SK-N-SH (cell line): ENCODE measurements around the gene SFT2D3. TPM values are rescaled to one million over a fixed set of nuclear protein-coding genes. Genes with fewer than 3 reads are reported as not detected.

Experiments used
- CTCF ChIA-PET: fragments of 300-600, 350-600 bp; formaldehyde crosslinking; extraction: SDS; loops from one replicate; lab custom pipeline; 2021; lab: Yijun Ruan, JAX
- POLR2A ChIA-PET: fragments of 350-600 bp; sonication (Branson Sonifier 250); formaldehyde crosslinking; extraction: SDS; loops from one replicate; lab custom pipeline; 2020; ENCODE audit warnings: antibody characterized with exemption, inconsistent platforms; lab: Yijun Ruan, JAX
- DNase-seq: peaks from one replicate; pipeline ENCODE4 v3.0.0; 2012
- H2AFZ ChIP-seq: fragments of 200-600 bp; sonication (generic); 2 replicates; pipeline ENCODE4 v1.8.1; 2016; ENCODE audit warnings: antibody characterized with exemption, mild to moderate bottlenecking, low read depth
- H3F3A ChIP-seq: fragments of 200-600 bp; sonication (generic); replicated peaks from 2 replicates; pipeline ENCODE3; 2016; ENCODE audit warnings: antibody characterized with exemption, mild to moderate bottlenecking; ENCODE audit not compliant: insufficient read depth
- H3K27ac ChIP-seq, 2 experiments: fragments of 200-500 bp in 1 of 2; fragments of 200-600 bp in 1 of 2; sonication (Bioruptor generic) in 1 of 2; sonication (generic), shearing (Covaris generic) in 1 of 2; 2 replicates each; pipeline versions ENCODE4 v1.5.1 to v1.6.1; 2014 to 2016; ENCODE audit warnings: low read depth in 2 of 2, inconsistent platforms in 1 of 2, low read length in 1 of 2, mild to moderate bottlenecking in 1 of 2, mixed read lengths in 1 of 2
- H3K27me3 ChIP-seq: fragments of 200-600 bp; sonication (generic), shearing (Covaris generic); 2 replicates; pipeline ENCODE4 v1.6.1; 2016; ENCODE audit warnings: mixed run types; ENCODE audit not compliant: insufficient read depth
- H3K36me3 ChIP-seq, 2 experiments: fragments of 200-500 bp in 1 of 2; fragments of 200-600 bp in 1 of 2; sonication (Bioruptor generic) in 1 of 2; sonication (generic) in 1 of 2; replicated peaks in 1 of 2; 2 replicates each; pipeline versions ENCODE3 to v1.5.1; 2014 to 2016; ENCODE audit warnings: low read length in 1 of 2, mild to moderate bottlenecking in 1 of 2; ENCODE audit not compliant: insufficient read depth in 2 of 2, control insufficient read depth in 1 of 2
- H3K4me1 ChIP-seq, 2 experiments: fragments of 200-500 bp in 1 of 2; fragments of 200-600 bp in 1 of 2; sonication (Bioruptor generic) in 1 of 2; sonication (generic), shearing (Covaris generic) in 1 of 2; 2 replicates each; pipeline versions ENCODE4 v1.5.1 to v1.6.1; 2014 to 2016; ENCODE audit warnings: low read depth in 1 of 2, low read length in 1 of 2, mixed run types in 1 of 2; ENCODE audit not compliant: insufficient read depth in 2 of 2, control insufficient read depth in 1 of 2
- H3K4me2 ChIP-seq: fragments of 200-600 bp; sonication (generic), shearing (Covaris generic); 2 replicates; pipeline ENCODE4 v1.6.1; 2017; ENCODE audit warnings: mixed run types
- H3K4me3 ChIP-seq, 2 experiments: fragments of 200-500 bp in 1 of 2; fragments of 200-600 bp in 1 of 2; sonication (Bioruptor generic) in 1 of 2; sonication (generic), shearing (Covaris generic) in 1 of 2; 2 replicates each; pipeline versions ENCODE4 v1.5.1 to v1.8.1; 2014 to 2016; ENCODE audit warnings: low read depth in 2 of 2, inconsistent platforms in 1 of 2, low read length in 1 of 2, mild to moderate bottlenecking in 1 of 2, mixed read lengths in 1 of 2, moderate library complexity in 1 of 2
- H3K79me2 ChIP-seq: fragments of 200-600 bp; sonication (generic); 2 replicates; pipeline ENCODE4 v1.8.1; 2017; ENCODE audit warnings: mild to moderate bottlenecking; ENCODE audit not compliant: insufficient read depth
- H3K9ac ChIP-seq: fragments of 200-600 bp; sonication (generic); 2 replicates; pipeline ENCODE4 v1.6.1; 2017; ENCODE audit warnings: mixed run types
- H3K9me2 ChIP-seq: fragments of 200-600 bp; sonication (generic); 2 replicates; pipeline ENCODE4 v1.6.1; 2017; ENCODE audit warnings: mixed run types
- H3K9me3 ChIP-seq: fragments of 200-600 bp; sonication (generic); 2 replicates; pipeline ENCODE4 v1.6.1; 2017; ENCODE audit warnings: mixed run types, mild to moderate bottlenecking, moderate library complexity
- H4K20me1 ChIP-seq: fragments of 200-600 bp; sonication (generic); 2 replicates; pipeline ENCODE4 v1.6.1; 2017; ENCODE audit warnings: mild to moderate bottlenecking, mixed run types; ENCODE audit not compliant: insufficient read depth
- CHD2 ChIP-seq: fragments of 150-350 bp; IDR thresholded peaks from 2 replicates; pipeline ENCODE4 v1.6.1; 2018; ENCODE audit warnings: low read length; ENCODE audit not compliant: partially characterized antibody
- EZH2phosphoT487 ChIP-seq: fragments of 200-600 bp; sonication (generic); IDR thresholded peaks from 2 replicates; pipeline ENCODE4 v1.6.1; 2017; ENCODE audit warnings: low read depth, mixed run types, mild to moderate bottlenecking, antibody characterized with exemption, moderate library complexity, borderline replicate concordance
- FOSL2 ChIP-seq: IDR thresholded peaks from 2 replicates; pipeline ENCODE4 v1.4.0; 2012; ENCODE audit warnings: low read depth, mild to moderate bottlenecking, moderate library complexity, borderline replicate concordance
- FOXJ3 ChIP-seq: sonication (generic); formaldehyde crosslinking; IDR thresholded peaks from 2 replicates; pipeline ENCODE4 v1.5.1; 2020; ENCODE audit warnings: mild to moderate bottlenecking, missing genetic modification reagents
- MAX ChIP-seq: IDR thresholded peaks from 2 replicates; pipeline ENCODE4 v1.4.0; 2012; ENCODE audit warnings: low read depth
- MEF2A ChIP-seq: IDR thresholded peaks from 2 replicates; pipeline ENCODE4 v1.4.0; 2012; ENCODE audit warnings: low read depth, borderline replicate concordance
- NFIC ChIP-seq: IDR thresholded peaks from 2 replicates; pipeline ENCODE4 v1.4.0; 2012; ENCODE audit warnings: borderline replicate concordance
- NRF1 ChIP-seq: IDR thresholded peaks from 2 replicates; pipeline ENCODE4 v1.6.1; 2012; ENCODE audit warnings: low read depth, mild to moderate bottlenecking, low read length
- PBX3 ChIP-seq: IDR thresholded peaks from 2 replicates; pipeline ENCODE4; 2012
- RAD21 ChIP-seq: IDR thresholded peaks from 2 replicates; pipeline ENCODE4 v1.6.1; 2012; ENCODE audit warnings: mild to moderate bottlenecking, low read length
- RFX5 ChIP-seq: IDR thresholded peaks from 2 replicates; pipeline ENCODE4 v1.6.1; 2012; ENCODE audit warnings: mild to moderate bottlenecking, improper control_type of control experiment, low read length
- RXRA ChIP-seq: IDR thresholded peaks from 2 replicates; pipeline ENCODE4 v1.4.0; 2012; ENCODE audit warnings: low read depth, mild to moderate bottlenecking, borderline replicate concordance
- TAF1 ChIP-seq: IDR thresholded peaks from 2 replicates; pipeline ENCODE4 v1.6.1; 2012; ENCODE audit warnings: low read depth, mild to moderate bottlenecking, low read length, moderate library complexity, borderline replicate concordance
- TCF12 ChIP-seq: IDR thresholded peaks from 2 replicates; pipeline ENCODE4 v1.4.0; 2012
- YY1 ChIP-seq: IDR thresholded peaks from 2 replicates; pipeline ENCODE4 v1.4.0; 2012; ENCODE audit warnings: low read depth, mild to moderate bottlenecking
- WGBS: methylation state at CpG from one replicate; pipeline ENCODE4 v1.1.6; 2017; ENCODE audit warnings: low lambda C conversion rate; 5-methylcytosine and 5-hydroxymethylcytosine counted together
- polyA plus RNA-seq, 3 experiments: library from polyadenylated mRNA; depleted of rRNA; stranded (reverse); fragments of >200 nt; gene quantifications; 2 replicates each; pipeline ENCODE4 v1.2.3, GENCODE V29; 2012

The SFT2D3 gene
- polyA plus RNA-seq, 1 of the 3 experiments (the other 2 are of a cell fraction), result 3.2 TPM

- H3K27ac ChIP-seq, result no peak overlapping the region
- no peak for TF ChIP-seq NRF1
- TF ChIP-seq MAX, result no peak
- TF ChIP-seq TCF12, result no peak
- no peak for TF ChIP-seq NFIC
- no peak for TF ChIP-seq RFX5
- TF ChIP-seq FOXJ3, result no peak
- no peak for TF ChIP-seq RAD21
- TF ChIP-seq RXRA, result no peak
- no peak for TF ChIP-seq YY1
- TF ChIP-seq EZH2phosphoT487, result no peak
- no peak for TF ChIP-seq FOSL2
- TF ChIP-seq CHD2, result no peak
- TF ChIP-seq TAF1, result no peak
- WGBS, result 88% methylated on average over 14 of the region's 15 CpGs
- peaks cover 0 to 38% of the 10 kb centered on the region in 2 experiments; a peak in 1 of 4 replicates for H3K4me1 ChIP-seq
- H3K9me2 ChIP-seq, result no peaks in the 10 kb centered on the region
- H3K36me3 ChIP-seq, result no peaks in the 10 kb centered on the region
- H3K4me2 ChIP-seq, result no peak overlapping the region
- no peaks in the 10 kb centered on the region for H3F3A ChIP-seq
- POLR2A ChIA-PET, result no interaction called here
- no peaks in the 10 kb centered on the region for H3K27me3 ChIP-seq
- CTCF ChIA-PET, result no interaction called here
- H2AFZ ChIP-seq, result no peak overlapping the region
- no peak overlapping the region for H3K4me3 ChIP-seq
- no peaks in the 10 kb centered on the region for H3K9me3 ChIP-seq
- H3K79me2 ChIP-seq, result no peaks in the 10 kb centered on the region
- H3K9ac ChIP-seq, result no peak overlapping the region
- H4K20me1 ChIP-seq, result no peaks in the 10 kb centered on the region
- DNase-seq, result no peak
These were observed 44.6 kb upstream of the SFT2D3 start for GRCh38 chr2:127656569-127657231.

GRCh38 chr2:127657232-127657595 lies 44.1 kb upstream of the SFT2D3 start:
- Histone ChIP-seq H4K20me1 (no peaks in the 10 kb centered on the region), H3K9me3 (no peaks in the 10 kb centered on the region), H3K4me3 (no peak overlapping the region), H3K4me2 (no peak overlapping the region), H3F3A (no peaks in the 10 kb centered on the region), H2AFZ (no peak overlapping the region), H3K9ac (no peak overlapping the region), H3K27me3 (no peaks in the 10 kb centered on the region), H3K27ac (no peak overlapping the region), H3K9me2 (no peaks in the 10 kb centered on the region), H3K36me3 (no peaks in the 10 kb centered on the region), H3K4me1 (peaks cover 0 to 39% of the 10 kb centered on the region in 2 experiments; a peak in 1 of 4 replicates), H3K79me2 (no peaks in the 10 kb centered on the region)
- TF ChIP-seq MEF2A (no peak), CHD2 (no peak), RFX5 (no peak), PBX3 (no peak)
- ChIA-PET CTCF (no interaction called here), POLR2A (no interaction called here)
- WGBS, result 91% methylated on average over 12 of the region's 17 CpGs
- DNase-seq, result no peak
